ENCODE data around the gene KRT34.
"Not testable (repeated sequence)": the region's sequence is repeated elsewhere in the genome, so short reads cannot be mapped to it uniquely, and the experiment has no call there.

The KRT34 gene

GRCh38 chr17:41381943-41382342 lies at the start of gene KRT34:
Gene KRT34 (minus strand): TSS chr17:41382306. CDS start chr17:41382246, 60 bp downstream.
- DNase-seq = not testable (repeated sequence)

GRCh38 chr17:41430376-41430775 lies 48.3 kb upstream of the KRT34 start:
- DNase-seq = not testable (repeated sequence)

GRCh38 chr17:41429667-41430066 lies 47.6 kb upstream of the KRT34 start:
- no peak for DNase-seq

- DNase-seq = no peak
These were observed 46.6 kb upstream of the KRT34 start for GRCh38 chr17:41428591-41429291.

GRCh38 chr17:41424111-41424635 lies 42.1 kb upstream of the KRT34 start, which contains the start of gene KRT37:
Gene KRT37 (minus strand): TSS chr17:41424585. CDS start chr17:41424523, 62 bp downstream.
- DNase-seq = no peak

- DNase-seq = not testable (repeated sequence)
These were observed 40.5 kb upstream of the KRT34 start for GRCh38 chr17:41422586-41422985.

GRCh38 chr17:41421617-41422016 lies 39.5 kb upstream of the KRT34 start:
- DNase-seq = no peak

- no peak for DNase-seq
These were observed 39.0 kb upstream of the KRT34 start for GRCh38 chr17:41421116-41421515.

GRCh38 chr17:41420134-41420533 lies 38.0 kb upstream of the KRT34 start:
- no peak for DNase-seq

- no peak for DNase-seq
These were observed 37.6 kb upstream of the KRT34 start for GRCh38 chr17:41419716-41420115.

- no peak for DNase-seq
These were observed 36.2 kb upstream of the KRT34 start for GRCh38 chr17:41418116-41418860.

GRCh38 chr17:41417576-41418015 lies 35.5 kb upstream of the KRT34 start:
- DNase-seq = no peak

GRCh38 chr17:41417127-41417526 lies 35.0 kb upstream of the KRT34 start:
- DNase-seq = no peak

GRCh38 chr17:41416479-41416878 lies 34.4 kb upstream of the KRT34 start:
- no peak for DNase-seq

- DNase-seq = no peak
These were observed 33.8 kb upstream of the KRT34 start for GRCh38 chr17:41415833-41416335.

GRCh38 chr17:41415411-41415810 lies 33.3 kb upstream of the KRT34 start:
- no peak for DNase-seq

GRCh38 chr17:41413982-41414381 lies 31.9 kb upstream of the KRT34 start:
- no peak for DNase-seq

- no peak for DNase-seq
These were observed 31.3 kb upstream of the KRT34 start for GRCh38 chr17:41413353-41413957.

- DNase-seq = no peak
These were observed 29.1 kb upstream of the KRT34 start for GRCh38 chr17:41411072-41411840.

GRCh38 chr17:41407226-41407625 lies 25.1 kb upstream of the KRT34 start:
- no peak for DNase-seq

- DNase-seq = no peak
These were observed 24.1 kb upstream of the KRT34 start for GRCh38 chr17:41406205-41406604.

- DNase-seq = no peak
These were observed 22.0 kb upstream of the KRT34 start for GRCh38 chr17:41404024-41404671.
